GM12878 (cell line): Measurements from ENCODE around the gene GIPC3. TPM values are rescaled to one million over a fixed set of nuclear protein-coding genes. Genes with fewer than 3 reads are reported as not detected.
A peak's percentile ranks its signal among the peaks of the same experiment; 100 is the strongest.

Experiments used
- ATAC-seq: fragments of 200-7000 bp; cut with Tn5 transposase; 3 replicates; pipeline ENCODE4 v1.9.1; 2020; ENCODE audit warnings: mild to moderate bottlenecking, moderate library complexity
- BruUV-seq: library from RNA; stranded (reverse); fragments of 400-500 nt; replicated peaks from 2 replicates; lab custom pipeline; 2021; lab: Mats Ljungman, UMichigan
- CTCF ChIA-PET: fragments of 300-600 bp; sonication (Branson Sonifier 250); formaldehyde crosslinking; extraction: SDS; loops from one replicate; lab custom pipeline; 2021; ENCODE audit warnings: inconsistent platforms; lab: Yijun Ruan, JAX
- POLR2A ChIA-PET: fragments of 350-600 bp; formaldehyde crosslinking; extraction: SDS; loops from one replicate; lab custom pipeline; 2021; ENCODE audit warnings: inconsistent platforms; lab: Charles Lee
- RAD21 ChIA-PET: fragments of 300-600 bp; sonication (Branson Sonifier 250); formaldehyde crosslinking; loops from one replicate; lab custom pipeline; 2023; ENCODE audit warnings: antibody characterized with exemption; ENCODE audit not compliant: unreplicated experiment; lab: Charles Lee
- SMC1A ChIA-PET: fragments of 300-600 bp; sonication (Branson Sonifier 250); formaldehyde crosslinking; loops from one replicate; lab custom pipeline; 2023; ENCODE audit not compliant: unreplicated experiment, uncharacterized antibody; lab: Charles Lee
- DNase-seq: peaks from one replicate; pipeline ENCODE4 v3.0.0-alpha.2; 2011; ENCODE audit warnings: low read depth, low spot score
- FAIRE-seq: peaks from 3 replicates; lab custom pipeline; 2011; peaks lifted over from hg19 to GRCh38; lab: Jason Lieb, UNC
- H2AFZ ChIP-seq: 2 replicates; pipeline ENCODE4 v1.6.0; 2011; ENCODE audit warnings: low read depth, low read length, control low read depth; ENCODE audit not compliant: control insufficient read depth
- H3K27ac ChIP-seq: 2 replicates; pipeline ENCODE4 v1.5.1; 2011; ENCODE audit warnings: control low read depth; ENCODE audit not compliant: control insufficient read depth, insufficient read depth
- H3K27me3 ChIP-seq, 2 experiments: replicated peaks in 1 of 2; 2 replicates each; pipeline versions ENCODE4 v1.6.0 to v1.6.1; 2011; ENCODE audit warnings: low read length in 1 of 2; ENCODE audit not compliant: control insufficient read depth in 2 of 2, insufficient read depth in 2 of 2
- H3K36me3 ChIP-seq, 2 experiments: 2 replicates each; pipeline ENCODE4 v1.5.1; 2011; ENCODE audit warnings: low read length in 1 of 2; ENCODE audit not compliant: control insufficient read depth in 2 of 2, insufficient read depth in 2 of 2
- H3K4me1 ChIP-seq: 2 replicates; pipeline ENCODE4 v1.6.1; 2011; ENCODE audit warnings: mild to moderate bottlenecking, low read length, moderate library complexity, mixed read lengths; ENCODE audit not compliant: control insufficient read depth, insufficient read depth
- H3K4me2 ChIP-seq: 2 replicates; pipeline ENCODE4 v1.6.0; 2011; ENCODE audit warnings: control low read depth; ENCODE audit not compliant: control insufficient read depth, insufficient read depth
- H3K4me3 ChIP-seq: fragments of 200-600 bp; sonication (generic); 2 replicates; pipeline ENCODE4 v1.5.1; 2016
- H3K79me2 ChIP-seq: 2 replicates; pipeline ENCODE4 v1.6.0; 2011; ENCODE audit warnings: low read length; ENCODE audit not compliant: control insufficient read depth, insufficient read depth
- H3K9ac ChIP-seq: 2 replicates; pipeline ENCODE4 v1.8.0; 2011; ENCODE audit warnings: low read length, control low read depth, mixed read lengths; ENCODE audit not compliant: control insufficient read depth, insufficient read depth
- H3K9me3 ChIP-seq: replicated peaks from 3 replicates; pipeline ENCODE4 v1.5.1; 2011; ENCODE audit warnings: mild to moderate bottlenecking, low read length; ENCODE audit not compliant: control insufficient read depth, insufficient read depth
- H4K20me1 ChIP-seq: 2 replicates; pipeline ENCODE4 v1.6.0; 2011; ENCODE audit not compliant: control insufficient read depth, insufficient read depth
- CHD2 ChIP-seq: IDR thresholded peaks from 2 replicates; pipeline ENCODE4 v1.6.1; 2011; ENCODE audit warnings: low read depth, low read length, improper control_type of control experiment, borderline replicate concordance
- HDAC6 ChIP-seq: fragments of 200-600 bp; sonication (generic); IDR thresholded peaks from one replicate; pipeline ENCODE4 v1.8.0; 2017; ENCODE audit warnings: antibody characterized with exemption; ENCODE audit not compliant: unreplicated experiment
- HDGF ChIP-seq: fragments of 450-650 bp; IDR thresholded peaks from 2 replicates; pipeline ENCODE4 v1.6.1; 2016; ENCODE audit warnings: antibody characterized with exemption
- MEF2B ChIP-seq: fragments of 450-650 bp; IDR thresholded peaks from 2 replicates; pipeline ENCODE4 v1.6.1; 2018; ENCODE audit warnings: mild to moderate bottlenecking, moderate library complexity; ENCODE audit not compliant: partially characterized antibody, poor library complexity, severe bottlenecking
- MYB ChIP-seq: fragments of 150-350 bp; IDR thresholded peaks from 2 replicates; pipeline ENCODE4 v1.6.1; 2014; ENCODE audit warnings: mild to moderate bottlenecking, low read depth, low read length, borderline replicate concordance
- RB1 ChIP-seq: fragments of 450-650 bp; formaldehyde crosslinking; IDR thresholded peaks from 2 replicates; pipeline ENCODE4 v1.6.1; 2017; ENCODE audit warnings: mild to moderate bottlenecking, borderline replicate concordance
- REST ChIP-seq: IDR thresholded peaks from 2 replicates; pipeline ENCODE4 v1.6.1; 2012; ENCODE audit warnings: mild to moderate bottlenecking, low read depth, low read length
- SMAD1 ChIP-seq: fragments of 450-650 bp; IDR thresholded peaks from 2 replicates; pipeline ENCODE4 v1.6.1; 2018; ENCODE audit warnings: mild to moderate bottlenecking, low read depth; ENCODE audit not compliant: partially characterized antibody
- SREBF2 ChIP-seq: IDR thresholded peaks from 2 replicates; pipeline ENCODE4 v1.6.1; 2012; ENCODE audit warnings: mild to moderate bottlenecking, low read length
- TBL1XR1 ChIP-seq: IDR thresholded peaks from 2 replicates; pipeline ENCODE4 v1.6.1; 2012; ENCODE audit warnings: low read depth, low read length, improper control_type of control experiment
- ZZZ3 ChIP-seq: IDR thresholded peaks from 2 replicates; pipeline ENCODE4 v1.6.1; 2011; ENCODE audit warnings: low read depth; ENCODE audit not compliant: control insufficient read depth, insufficient read length
- WGBS: methylation state at CpG from one replicate; pipeline ENCODE4 v1.1.6; 2016; ENCODE audit warnings: low lambda C conversion rate; ENCODE audit not compliant: insufficient replicate concordance, insufficient coverage; ENCODE audit errors: missing lambda C conversion rate; 5-methylcytosine and 5-hydroxymethylcytosine counted together
- in situ Hi-C: fragments of 300-500 bp; cut with MboI; formaldehyde crosslinking; loops from 9 replicates; pipeline ENCODE4 v1.14.3; 2018; ENCODE audit warnings: mixed read lengths
- intact Hi-C: fragments of 100-400 bp; cut with micrococcal nuclease; formaldehyde crosslinking; loops from one replicate; pipeline ENCODE4 v1.14.2; 2022; ENCODE audit not compliant: unreplicated experiment
- polyA plus RNA-seq, 11 experiments: library from polyadenylated mRNA; depleted of rRNA in 4 of 11; unstranded in 6 of 11; stranded (reverse) in 5 of 11; fragments of >200 nt; fragmentation: Nextera tagmentation in 4 of 11; fragmentation: Illumina TruSeq in 1 of 11; extraction: Ambion mirVana in 4 of 11; extraction: Trizol in 1 of 11; gene quantifications; 1 replicate in 1 of 11; 2 replicates in 10 of 11; pipeline versions ENCODE4 v1.2.1 to v1.2.3, GENCODE V29; 2011 to 2016; ENCODE audit warnings: inconsistent platforms in 2 of 11, missing spikeins in 2 of 11, low read depth in 1 of 11
- total RNA-seq, 4 experiments: library from RNA; depleted of rRNA in 3 of 4; stranded (reverse); fragments of >200 nt in 3 of 4; fragmentation: Illumina TruSeq in 1 of 4; extraction: Trizol in 1 of 4; gene quantifications; 2 replicates each; pipeline versions ENCODE4 v1.2.1 to v1.2.3, GENCODE V29; 2013 to 2021
- TF ChIP-seq, protein P1 (sequence below): IDR thresholded peaks from 2 replicates; pipeline ENCODE4 v1.6.1; 2012; ENCODE audit warnings: improper control_type of control experiment, low read depth, low read length; ENCODE audit not compliant: insufficient replicate concordance
- TF ChIP-seq, protein P2 (sequence below): fragments of 450-650 bp; IDR thresholded peaks from 2 replicates; pipeline ENCODE4 v1.6.1; 2016; ENCODE audit warnings: mild to moderate bottlenecking

The GIPC3 gene
- total and polyA plus RNA-seq, 10 of the 15 experiments (the other 5 are each of a cell fraction or from before 2014, with no cell fraction given): not detected

DNA sequence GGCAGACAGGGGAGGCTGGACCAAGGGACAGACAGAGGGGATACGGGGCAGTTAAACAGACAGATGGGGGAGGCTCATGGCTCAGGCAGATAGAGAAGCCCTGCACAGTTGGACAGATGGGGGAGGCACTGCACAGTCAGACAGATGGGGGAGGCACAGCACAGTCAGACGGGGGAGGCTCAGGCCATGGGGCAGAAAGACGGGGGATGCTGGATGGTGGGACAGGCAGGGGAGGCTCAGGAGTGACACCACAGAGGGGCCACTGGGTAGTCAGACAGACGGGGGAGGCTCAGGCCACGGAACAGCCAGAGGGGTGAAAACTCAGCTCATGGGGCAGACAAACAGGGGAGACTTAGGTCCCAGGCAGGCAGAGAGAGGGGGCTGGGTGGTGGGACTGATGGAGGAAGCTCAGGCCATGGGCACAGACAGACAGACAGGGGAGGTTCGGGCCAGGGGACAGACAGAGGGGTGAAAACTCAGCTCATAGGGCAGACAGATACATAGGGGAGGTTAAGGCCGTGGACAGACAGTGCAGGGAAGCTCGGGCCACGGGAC, 28.8 kb upstream of the GIPC3 start:
- H2AFZ ChIP-seq: no peak overlapping the region
- intact Hi-C loops (loop anchor here (5.0 kb wide), 1 partner anchor 71 kb away; the partner anchor contains the start of gene CACTIN), in situ Hi-C loops (no loop called here)
- TF ChIP-seq SREBF2 (no peak), ZZZ3 (no peak), SMAD1 (no peak), REST (no peak), RB1 (no peak), TBL1XR1 (no peak), MEF2B (no peak), HDGF (peak; percentile 72; the same call in 1 of the 2 replicates), HDAC6 (no peak), CHD2 (no peak), MYB (no peak)
- TF ChIP-seq, protein P1, sequence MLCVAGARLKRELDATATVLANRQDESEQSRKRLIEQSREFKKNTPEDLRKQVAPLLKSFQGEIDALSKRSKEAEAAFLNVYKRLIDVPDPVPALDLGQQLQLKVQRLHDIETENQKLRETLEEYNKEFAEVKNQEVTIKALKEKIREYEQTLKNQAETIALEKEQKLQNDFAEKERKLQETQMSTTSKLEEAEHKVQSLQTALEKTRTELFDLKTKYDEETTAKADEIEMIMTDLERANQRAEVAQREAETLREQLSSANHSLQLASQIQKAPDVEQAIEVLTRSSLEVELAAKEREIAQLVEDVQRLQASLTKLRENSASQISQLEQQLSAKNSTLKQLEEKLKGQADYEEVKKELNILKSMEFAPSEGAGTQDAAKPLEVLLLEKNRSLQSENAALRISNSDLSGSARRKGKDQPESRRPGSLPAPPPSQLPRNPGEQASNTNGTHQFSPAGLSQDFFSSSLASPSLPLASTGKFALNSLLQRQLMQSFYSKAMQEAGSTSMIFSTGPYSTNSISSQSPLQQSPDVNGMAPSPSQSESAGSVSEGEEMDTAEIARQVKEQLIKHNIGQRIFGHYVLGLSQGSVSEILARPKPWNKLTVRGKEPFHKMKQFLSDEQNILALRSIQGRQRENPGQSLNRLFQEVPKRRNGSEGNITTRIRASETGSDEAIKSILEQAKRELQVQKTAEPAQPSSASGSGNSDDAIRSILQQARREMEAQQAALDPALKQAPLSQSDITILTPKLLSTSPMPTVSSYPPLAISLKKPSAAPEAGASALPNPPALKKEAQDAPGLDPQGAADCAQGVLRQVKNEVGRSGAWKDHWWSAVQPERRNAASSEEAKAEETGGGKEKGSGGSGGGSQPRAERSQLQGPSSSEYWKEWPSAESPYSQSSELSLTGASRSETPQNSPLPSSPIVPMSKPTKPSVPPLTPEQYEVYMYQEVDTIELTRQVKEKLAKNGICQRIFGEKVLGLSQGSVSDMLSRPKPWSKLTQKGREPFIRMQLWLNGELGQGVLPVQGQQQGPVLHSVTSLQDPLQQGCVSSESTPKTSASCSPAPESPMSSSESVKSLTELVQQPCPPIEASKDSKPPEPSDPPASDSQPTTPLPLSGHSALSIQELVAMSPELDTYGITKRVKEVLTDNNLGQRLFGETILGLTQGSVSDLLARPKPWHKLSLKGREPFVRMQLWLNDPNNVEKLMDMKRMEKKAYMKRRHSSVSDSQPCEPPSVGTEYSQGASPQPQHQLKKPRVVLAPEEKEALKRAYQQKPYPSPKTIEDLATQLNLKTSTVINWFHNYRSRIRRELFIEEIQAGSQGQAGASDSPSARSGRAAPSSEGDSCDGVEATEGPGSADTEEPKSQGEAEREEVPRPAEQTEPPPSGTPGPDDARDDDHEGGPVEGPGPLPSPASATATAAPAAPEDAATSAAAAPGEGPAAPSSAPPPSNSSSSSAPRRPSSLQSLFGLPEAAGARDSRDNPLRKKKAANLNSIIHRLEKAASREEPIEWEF: no peak
- TF ChIP-seq, protein P2, sequence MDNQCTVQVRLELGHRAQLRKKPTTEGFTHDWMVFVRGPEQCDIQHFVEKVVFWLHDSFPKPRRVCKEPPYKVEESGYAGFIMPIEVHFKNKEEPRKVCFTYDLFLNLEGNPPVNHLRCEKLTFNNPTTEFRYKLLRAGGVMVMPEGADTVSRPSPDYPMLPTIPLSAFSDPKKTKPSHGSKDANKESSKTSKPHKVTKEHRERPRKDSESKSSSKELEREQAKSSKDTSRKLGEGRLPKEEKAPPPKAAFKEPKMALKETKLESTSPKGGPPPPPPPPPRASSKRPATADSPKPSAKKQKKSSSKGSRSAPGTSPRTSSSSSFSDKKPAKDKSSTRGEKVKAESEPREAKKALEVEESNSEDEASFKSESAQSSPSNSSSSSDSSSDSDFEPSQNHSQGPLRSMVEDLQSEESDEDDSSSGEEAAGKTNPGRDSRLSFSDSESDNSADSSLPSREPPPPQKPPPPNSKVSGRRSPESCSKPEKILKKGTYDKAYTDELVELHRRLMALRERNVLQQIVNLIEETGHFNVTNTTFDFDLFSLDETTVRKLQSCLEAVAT: 0 out of 2 replicates have a peak, but pooled peaks have one; percentile 20
- H4K20me1 ChIP-seq: no peaks in the 10 kb centered on the region
- H3K36me3 ChIP-seq: no peaks in the 10 kb centered on the region
- CTCF ChIA-PET: interaction anchor here (0.6 to 3.4 kb wide), 4 partner anchors 11 to 164 kb away, joined by 3 to 20 read pairs (median 4); no protein-coding TSS in a partner anchor
- BruUV-seq: no TSS peak
- peak overlapping the region; percentile 75 for H3K4me2 ChIP-seq
- RAD21 ChIA-PET: interaction anchor here (0.9 to 1.2 kb wide), 3 partner anchors 11 to 71 kb away, joined by 3 to 4 read pairs (median 4); partner anchors contain the start of gene CACTIN
- no peaks in the 10 kb centered on the region for H3K9me3 ChIP-seq
- peak overlapping the region; percentile 94 for H3K4me3 ChIP-seq
- POLR2A ChIA-PET: interaction anchor here (0.5 to 1.2 kb wide), 6 partner anchors 8 to 857 kb away, joined by 3 to 6 read pairs (median 4); partner anchors contain the start of gene HMG20B
- FAIRE-seq: peak; percentile 23
- peak overlapping the region; percentile 21 for H3K27ac ChIP-seq
- 17% methylated on average over 9 of the region's 9 CpGs for WGBS
- H3K79me2 ChIP-seq: peaks cover 37% of the 10 kb centered on the region
- peaks cover 28% of the 10 kb centered on the region for H3K4me1 ChIP-seq
- SMC1A ChIA-PET: interaction anchor here (0.7 kb wide), 1 partner anchor 56 kb away, joined by 3 read pairs; the partner anchor contains the start of gene DOHH
- ATAC-seq: no peak; the same call in 2 of the 3 replicates
- peak overlapping the region; percentile 50 for H3K9ac ChIP-seq
- no peak for DNase-seq
- H3K27me3 ChIP-seq: no peaks in the 10 kb centered on the region
